H9 (cell line): ENCODE measurements around the gene COQ7. TPM values are rescaled to one million over a fixed set of nuclear protein-coding genes. Genes with fewer than 3 reads are reported as not detected.

Experiments used
- DNase-seq: peaks from one replicate; pipeline ENCODE4 v3.0.0-alpha.2; 2017
- H2AFZ ChIP-seq: one replicate; pipeline ENCODE4 v1.6.1; 2013; ENCODE audit warnings: mild to moderate bottlenecking, low read length, control low read depth, moderate library complexity
- H2AK5ac ChIP-seq: 2 replicates; pipeline ENCODE4 v1.6.1; 2013; ENCODE audit warnings: low read length, control low read depth, mixed read lengths; ENCODE audit not compliant: insufficient read length
- H2BK120ac ChIP-seq: one replicate; pipeline ENCODE4 v1.6.1; 2013; ENCODE audit warnings: low read depth, mild to moderate bottlenecking, low read length, control low read depth, inconsistent platforms; ENCODE audit not compliant: poor library complexity, severe bottlenecking
- H2BK12ac ChIP-seq: 2 replicates; pipeline ENCODE4 v1.6.1; 2013; ENCODE audit warnings: low read length, control low read depth, mixed read lengths, low read depth; ENCODE audit not compliant: insufficient read length
- H2BK15ac ChIP-seq: 2 replicates; pipeline ENCODE4 v1.6.1; 2013; ENCODE audit warnings: low read depth, low read length, control low read depth
- H2BK20ac ChIP-seq: one replicate; pipeline ENCODE4 v1.6.1; 2013; ENCODE audit warnings: low read depth, mild to moderate bottlenecking, low read length, control low read depth, inconsistent platforms; ENCODE audit not compliant: poor library complexity, severe bottlenecking
- H2BK5ac ChIP-seq: 2 replicates; pipeline ENCODE4 v1.6.1; 2013; ENCODE audit warnings: low read length, control low read depth, mixed read lengths; ENCODE audit not compliant: insufficient read length
- H3K14ac ChIP-seq: 2 replicates; pipeline ENCODE4 v1.6.1; 2013; ENCODE audit warnings: low read length, control low read depth; ENCODE audit not compliant: insufficient read depth
- H3K18ac ChIP-seq: 2 replicates; pipeline ENCODE4 v1.6.1; 2013; ENCODE audit warnings: low read depth, mild to moderate bottlenecking, mixed read lengths, low read length, control low read depth; ENCODE audit not compliant: insufficient read length
- H3K23ac ChIP-seq: 2 replicates; pipeline ENCODE4 v1.6.1; 2013; ENCODE audit warnings: low read length, control low read depth, mixed read lengths, low read depth; ENCODE audit not compliant: insufficient read length
- H3K23me2 ChIP-seq: 2 replicates; pipeline ENCODE4 v1.6.1; 2013; ENCODE audit warnings: low read depth, mild to moderate bottlenecking, mixed read lengths, low read length, control low read depth; ENCODE audit not compliant: insufficient read length, poor library complexity, severe bottlenecking
- H3K27ac ChIP-seq: 2 replicates; pipeline ENCODE4 v1.5.1; 2013; ENCODE audit warnings: low read length, control low read depth, mixed read lengths, low read depth; ENCODE audit not compliant: insufficient read length
- H3K27me3 ChIP-seq: 2 replicates; pipeline ENCODE4 v1.6.1; 2013; ENCODE audit warnings: low read length, control low read depth, inconsistent platforms; ENCODE audit not compliant: insufficient read depth
- H3K4ac ChIP-seq: 2 replicates; pipeline ENCODE4 v1.6.1; 2013; ENCODE audit warnings: low read depth, mild to moderate bottlenecking, control low read depth, inconsistent platforms, low read length, moderate library complexity
- H3K4me1 ChIP-seq: 2 replicates; pipeline ENCODE4 v1.6.1; 2013; ENCODE audit warnings: low read length, control low read depth, inconsistent platforms; ENCODE audit not compliant: insufficient read depth
- H3K4me2 ChIP-seq: 2 replicates; pipeline ENCODE4 v1.6.1; 2013; ENCODE audit warnings: low read length, control low read depth, mixed read lengths; ENCODE audit not compliant: insufficient read length, insufficient read depth
- H3K56ac ChIP-seq: 2 replicates; pipeline ENCODE4 v1.6.1; 2013; ENCODE audit warnings: low read depth, mild to moderate bottlenecking, mixed read lengths, low read length, control low read depth; ENCODE audit not compliant: insufficient read length
- H3K79me1 ChIP-seq: 2 replicates; pipeline ENCODE4 v1.6.1; 2013; ENCODE audit warnings: low read depth, mild to moderate bottlenecking, moderate library complexity, low read length, control low read depth, inconsistent platforms; ENCODE audit not compliant: insufficient read depth, poor library complexity, severe bottlenecking
- H3K79me2 ChIP-seq: 2 replicates; pipeline ENCODE4 v1.6.1; 2013; ENCODE audit warnings: low read length, control low read depth, inconsistent platforms; ENCODE audit not compliant: insufficient read depth
- H3K9ac ChIP-seq: 2 replicates; pipeline ENCODE4 v1.6.1; 2013; ENCODE audit warnings: low read length, control low read depth, mixed read lengths; ENCODE audit not compliant: insufficient read length; ENCODE audit errors: extremely low read depth
- H3K9me3 ChIP-seq: one replicate; pipeline ENCODE4 v1.6.1; 2013; ENCODE audit warnings: low read depth, low read length, inconsistent platforms; ENCODE audit not compliant: control insufficient read depth
- H3T11ph ChIP-seq: one replicate; pipeline ENCODE4 v1.6.1; 2013; ENCODE audit warnings: mild to moderate bottlenecking, low read length, control low read depth, inconsistent platforms
- H4K20me1 ChIP-seq: one replicate; pipeline ENCODE4 v1.6.1; 2013; ENCODE audit not compliant: control insufficient read depth, insufficient read length, insufficient read depth
- H4K5ac ChIP-seq: 2 replicates; pipeline ENCODE4 v1.6.1; 2013; ENCODE audit warnings: low read depth, mild to moderate bottlenecking, mixed read lengths, low read length, control low read depth; ENCODE audit not compliant: insufficient read length
- H4K8ac ChIP-seq: replicated peaks from 2 replicates; pipeline ENCODE4 v1.6.1; 2013; ENCODE audit warnings: low read length, control low read depth, mixed read lengths, low read depth; ENCODE audit not compliant: insufficient read length
- H4K91ac ChIP-seq: 2 replicates; pipeline ENCODE4 v1.6.1; 2013; ENCODE audit warnings: low read depth, mild to moderate bottlenecking, moderate library complexity, mixed read lengths, low read length, control low read depth; ENCODE audit not compliant: insufficient read length
- H3K27ac Mint-ChIP-seq, 3 experiments: 2 replicates in 2 of 3; 3 replicates in 1 of 3; pipeline ENCODE4 v1.8.0; 2020 to 2021; ENCODE audit warnings: mixed read lengths in 3 of 3, mild to moderate bottlenecking in 1 of 3, moderate library complexity in 1 of 3
- H3K27me3 Mint-ChIP-seq: 2 replicates; pipeline ENCODE4 v1.8.0; 2021; ENCODE audit warnings: low read depth, mild to moderate bottlenecking, moderate library complexity, mixed read lengths
- H3K36me3 Mint-ChIP-seq, 3 experiments: 2 replicates in 2 of 3; 3 replicates in 1 of 3; pipeline ENCODE4 v1.8.0; 2020 to 2021; ENCODE audit warnings: low read depth in 3 of 3, mixed read lengths in 3 of 3; ENCODE audit not compliant: insufficient read depth in 1 of 3
- H3K4me1 Mint-ChIP-seq, 2 experiments: 2 replicates each; pipeline ENCODE4 v1.8.0; 2020; ENCODE audit warnings: mixed read lengths in 2 of 2
- H3K4me3 Mint-ChIP-seq, 2 experiments: 2 replicates in 1 of 2; 3 replicates in 1 of 2; pipeline ENCODE4 v1.8.0; 2020 to 2021; ENCODE audit warnings: mild to moderate bottlenecking in 2 of 2, mixed read lengths in 2 of 2, moderate library complexity in 1 of 2
- H3K9me3 Mint-ChIP-seq, 2 experiments: 2 replicates in 1 of 2; 3 replicates in 1 of 2; pipeline ENCODE4 v1.8.0; 2020; ENCODE audit warnings: mild to moderate bottlenecking in 2 of 2, mixed read lengths in 2 of 2, moderate library complexity in 1 of 2
- CTCF ChIP-seq: fragments of 200-600 bp; sonication (generic); conservative IDR thresholded peaks from 3 replicates; pipeline ENCODE4 v1.8.0; 2021; ENCODE audit warnings: antibody characterized with exemption, mild to moderate bottlenecking
- WGBS: extraction: QIAGEN DNeasy Blood & Tissue Kit; methylation state at CpG from one replicate; pipeline ENCODE4 v1.1.7; 2013; ENCODE audit warnings: missing lambda C conversion rate, low lambda C conversion rate, mixed read lengths; ENCODE audit not compliant: insufficient read length; ENCODE audit errors: extremely low coverage; 5-methylcytosine and 5-hydroxymethylcytosine counted together
- total RNA-seq: library from RNA; stranded (reverse); gene quantifications from 2 replicates; pipeline ENCODE4 v1.2.1, GENCODE V29; 2021

COQ7 gene
- total RNA-seq, 1 experiment from 2014 or later, result 29.6 TPM

- Mint-ChIP-seq H3K9me3 (peaks cover 0 to 6% of the 10 kb centered on the region in 2 experiments; a peak in 1 of 5 replicates), H3K27me3 (no peaks in the 10 kb centered on the region), H3K4me1 (no peaks in the 10 kb centered on the region), H3K4me3 (no peak overlapping the region), H3K27ac (no peak overlapping the region), H3K36me3 (peaks cover 27 to 70% (median 56%) of the 10 kb centered on the region in 3 experiments)
- TF ChIP-seq CTCF, result no peak
- H3K56ac ChIP-seq, result no peak overlapping the region
- no peak overlapping the region for H3K4me2 ChIP-seq
- no peak overlapping the region for H2BK5ac ChIP-seq
- no peaks in the 10 kb centered on the region for H3K23me2 ChIP-seq
- H3K23ac ChIP-seq, result no peak overlapping the region
- no peak overlapping the region for H2BK15ac ChIP-seq
- no peak overlapping the region for H3K14ac ChIP-seq
- no peak overlapping the region for H3T11ph ChIP-seq
- H2BK12ac ChIP-seq, result no peak overlapping the region
- no peaks in the 10 kb centered on the region for H3K79me2 ChIP-seq
- H4K91ac ChIP-seq, result no peak overlapping the region
- no peak overlapping the region for H2BK120ac ChIP-seq
- H3K27me3 ChIP-seq, result no peaks in the 10 kb centered on the region
- H4K20me1 ChIP-seq, result no peaks in the 10 kb centered on the region
- H3K18ac ChIP-seq, result no peak overlapping the region
- no peaks in the 10 kb centered on the region for H3K9me3 ChIP-seq
- H2AFZ ChIP-seq, result no peak overlapping the region
- H4K8ac ChIP-seq, result no peak overlapping the region
- H3K27ac ChIP-seq, result no peak overlapping the region
- H2BK20ac ChIP-seq, result no peak overlapping the region
- no peaks in the 10 kb centered on the region for H3K79me1 ChIP-seq
- H2AK5ac ChIP-seq, result no peak overlapping the region
- 100% methylated on average over 1 of the region's 6 CpGs for WGBS
- DNase-seq, result no peak
- H3K4me1 ChIP-seq, result no peaks in the 10 kb centered on the region
- no peak overlapping the region for H3K4ac ChIP-seq
- no peak overlapping the region for H3K9ac ChIP-seq
- H4K5ac ChIP-seq, result no peak overlapping the region
These were observed 10.5 kb downstream of the COQ7 start for GRCh38 chr16:19077879-19078278.
